ENCODE measurements around the gene CCDC197.

The CCDC197 gene

DNA sequence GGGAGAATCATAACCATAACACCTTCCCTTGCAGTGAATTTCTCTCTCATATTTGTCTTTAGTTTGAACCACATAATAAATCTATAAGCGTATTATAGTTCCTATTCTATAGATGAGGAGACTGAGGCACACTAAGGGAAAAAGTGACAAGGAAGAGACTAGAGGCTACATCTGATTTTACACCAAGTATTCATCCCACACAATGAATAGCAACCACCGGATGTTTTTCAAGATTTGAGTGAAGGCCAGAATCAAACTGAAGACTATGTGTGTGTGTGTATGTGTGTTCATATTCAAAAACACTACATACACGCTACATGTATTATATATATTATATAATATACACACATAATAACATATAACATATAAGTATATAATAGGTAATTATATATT is 25.5 kb upstream of the CCDC197 start:
- 0 out of 22 replicates have a peak, but pooled peaks cover 0 to 5% (median 0%) of the 10 kb centered on the region in 11 experiments for H4K20me1 ChIP-seq

GRCh38 chr14:93972618-93973205 is 24.4 kb upstream of the CCDC197 start:
- Histone ChIP-seq H3K9me3 (replicated peaks in 1 of 11) (peaks cover 0 to 5% (median 3%) of the 10 kb centered on the region in 11 experiments; a peak in 17 of 22 replicates), H3K9ac (no peak overlapping the region; a peak in 1 of 22 replicates), H4K20me1 (no peaks in the 10 kb centered on the region), H3K27me3 (peaks cover 0 to 28% (median 9%) of the 10 kb centered on the region in 11 experiments; a peak in 15 of 22 replicates), H3K4me2 (peak overlapping the region in 2 of 11 experiments; percentile 12 to 15; a peak in 3 of 22 replicates), H3K4me3 (no peak overlapping the region), H3K27ac (no peak overlapping the region), H3K4me1 (peaks cover 63 to 92% (median 80%) of the 10 kb centered on the region in 10 experiments), H3K36me3 (no peaks in the 10 kb centered on the region)
- no peak for TF ChIP-seq Cebpa-rat (IDR thresholded peaks at IDR 0.05)

More for the DNA sequence above, 25.5 kb upstream of the CCDC197 start:
- Histone ChIP-seq H3K9ac (0 out of 22 replicates have a peak overlapping the region, but pooled peaks of 1 of the 11 experiments have one; percentile 39), H3K4me1 (peaks cover 63 to 92% (median 80%) of the 10 kb centered on the region in 10 experiments), H3K9me3 (replicated peaks in 1 of 11) (no peaks in the 10 kb centered on the region), H3K27me3 (peaks cover 0 to 24% (median 9%) of the 10 kb centered on the region in 11 experiments; a peak in 12 of 22 replicates), H3K36me3 (no peaks in the 10 kb centered on the region), H3K27ac (no peak overlapping the region), H3K4me2 (peak overlapping the region; percentile 80 to 96 (median 89); a peak in 18 of 22 replicates), H3K4me3 (no peak overlapping the region)
- no peak for TF ChIP-seq Cebpa-rat (IDR thresholded peaks at IDR 0.05)

DNA sequence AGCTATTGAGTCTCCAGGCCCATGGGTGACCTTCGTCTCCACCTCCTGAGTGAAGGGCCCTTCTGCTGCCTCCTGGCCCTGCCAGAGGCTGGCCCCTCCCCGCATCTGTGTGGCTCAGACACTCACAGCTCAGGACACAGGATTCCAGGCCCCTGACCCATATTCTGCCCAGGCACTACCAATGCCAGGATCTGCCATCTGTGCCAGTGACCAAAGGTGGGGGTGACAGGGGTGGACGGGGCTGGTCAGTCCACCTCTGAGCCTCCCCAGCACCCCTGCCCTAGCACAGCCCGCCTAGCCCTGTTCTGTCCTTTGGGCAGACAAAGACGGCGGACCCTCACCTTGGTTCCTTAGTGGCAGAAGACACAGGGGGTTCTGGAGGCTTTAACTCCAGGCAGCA is 23.5 kb upstream of the CCDC197 start:
- Histone ChIP-seq H3K27ac (no peak overlapping the region), H3K4me2 (peak overlapping the region in 5 of 11 experiments; percentile 35 to 94 (median 85); a peak in 7 of 22 replicates), H3K9ac (no peak overlapping the region), H3K27me3 (peaks cover 0 to 30% (median 10%) of the 10 kb centered on the region in 11 experiments; a peak in 15 of 22 replicates), H3K36me3 (no peaks in the 10 kb centered on the region), H4K20me1 (no peaks in the 10 kb centered on the region), H3K4me1 (peaks cover 56 to 92% (median 80%) of the 10 kb centered on the region in 10 experiments), H3K9me3 (replicated peaks in 1 of 11) (peaks cover 0 to 11% (median 9%) of the 10 kb centered on the region in 11 experiments; a peak in 19 of 22 replicates), H3K4me3 (no peak overlapping the region)
- TF ChIP-seq Cebpa-rat (IDR thresholded peaks at IDR 0.05) = no peak

DNA sequence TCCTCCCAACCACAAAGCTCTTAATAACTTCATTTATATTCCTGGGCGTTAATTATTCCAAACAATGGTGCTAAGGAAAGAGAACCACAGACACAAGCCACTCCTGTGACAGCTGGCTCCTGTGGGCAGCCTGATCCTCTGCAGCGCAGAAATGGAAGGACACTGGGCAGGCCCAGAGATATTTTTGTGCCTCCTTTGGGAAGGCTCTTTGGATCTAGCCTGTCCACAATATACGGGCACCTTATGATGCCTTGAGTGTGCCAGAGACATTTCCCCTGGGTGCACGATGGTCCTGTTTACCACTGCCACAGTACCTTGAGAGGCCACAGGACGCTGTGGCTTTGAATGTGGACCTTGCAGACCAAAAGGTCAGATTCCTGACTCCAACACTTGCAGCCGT is 22.8 kb upstream of the CCDC197 start:
- Histone ChIP-seq H3K4me2 (peak overlapping the region in 9 of 11 experiments; percentile 83 to 94 (median 88); a peak in 19 of 22 replicates), H3K27ac (no peak overlapping the region), H4K20me1 (no peaks in the 10 kb centered on the region), H3K9me3 (replicated peaks in 1 of 11) (peaks cover 0 to 13% (median 9%) of the 10 kb centered on the region in 11 experiments; a peak in 19 of 22 replicates), H3K27me3 (peaks cover 0 to 34% (median 16%) of the 10 kb centered on the region in 11 experiments; a peak in 16 of 22 replicates), H3K4me1 (peaks cover 50 to 92% (median 79%) of the 10 kb centered on the region in 10 experiments), H3K4me3 (no peak overlapping the region), H3K9ac (no peak overlapping the region), H3K36me3 (no peaks in the 10 kb centered on the region)
- no peak for TF ChIP-seq Cebpa-rat (IDR thresholded peaks at IDR 0.05)

DNA sequence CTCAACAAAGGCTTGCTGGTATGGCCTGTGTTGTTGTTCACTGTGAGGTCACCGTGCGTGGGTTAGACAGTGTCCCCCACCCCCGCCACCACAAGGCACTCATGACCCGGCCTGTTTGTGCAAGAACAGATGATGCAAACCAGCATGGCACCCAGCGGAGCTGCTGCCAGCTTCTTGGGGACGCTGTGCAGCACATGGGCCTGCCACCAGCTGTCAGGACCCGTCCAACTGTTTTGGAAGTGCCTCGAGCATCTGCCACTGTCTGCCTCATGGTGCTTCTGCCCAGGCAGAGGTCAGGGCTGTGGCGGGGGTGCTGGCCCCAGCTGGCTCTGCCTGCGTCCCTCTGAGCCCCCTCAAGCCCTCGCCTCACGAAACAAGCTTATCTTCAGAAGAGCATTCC is 22.3 kb upstream of the CCDC197 start:
- H3K9me3 ChIP-seq (replicated peaks in 1 of 11) = peaks cover 0 to 13% (median 9%) of the 10 kb centered on the region in 11 experiments; a peak in 19 of 22 replicates
- no peaks in the 10 kb centered on the region for H3K36me3 ChIP-seq
- no peak for TF ChIP-seq Cebpa-rat (IDR thresholded peaks at IDR 0.05)
- H3K4me2 ChIP-seq = peak overlapping the region; percentile 78 to 94 (median 85); a peak in 21 of 22 replicates
- H3K27ac ChIP-seq = no peak overlapping the region
- H3K4me3 ChIP-seq = no peak overlapping the region
- H3K4me1 ChIP-seq = peaks cover 47 to 88% (median 74%) of the 10 kb centered on the region in 10 experiments
- H3K9ac ChIP-seq = no peak overlapping the region
- H4K20me1 ChIP-seq = no peaks in the 10 kb centered on the region
- H3K27me3 ChIP-seq = peaks cover 0 to 39% (median 21%) of the 10 kb centered on the region in 11 experiments; a peak in 17 of 22 replicates

DNA sequence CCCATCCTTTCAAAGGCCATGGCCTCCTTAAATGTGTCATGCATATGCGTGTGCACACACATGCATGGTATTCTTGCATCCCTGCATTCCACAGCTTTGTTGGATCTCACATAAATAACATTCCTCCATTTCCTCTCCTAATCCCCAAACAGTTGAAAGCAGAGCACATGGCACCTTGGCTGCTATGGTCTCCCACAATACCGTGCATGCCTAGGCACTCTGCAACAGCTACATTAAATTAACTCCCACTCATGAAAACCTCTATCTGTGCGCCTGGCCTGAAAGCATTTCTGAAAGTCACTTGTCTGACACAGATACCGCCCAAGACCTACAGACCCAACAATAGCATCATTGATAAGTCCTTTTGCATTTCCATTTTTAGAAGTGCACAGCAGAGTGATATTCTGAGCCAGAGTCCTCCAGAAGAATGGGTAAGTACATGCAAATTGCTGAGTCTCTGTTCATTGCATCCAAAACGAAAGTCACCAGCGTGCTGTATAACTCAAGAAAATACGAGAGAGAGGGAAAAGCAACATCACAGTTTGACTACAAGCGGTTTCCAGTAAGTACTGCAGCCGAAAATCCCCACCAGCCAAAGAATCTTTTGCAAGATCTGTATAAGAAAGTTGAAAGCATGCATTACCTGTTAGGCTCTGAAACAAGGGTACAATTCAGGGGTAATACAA is 21.2 kb upstream of the CCDC197 start:
- H4K20me1 ChIP-seq = no peaks in the 10 kb centered on the region
- H3K36me3 ChIP-seq = no peaks in the 10 kb centered on the region
- peak overlapping the region in 9 of 10 experiments; percentile 16 to 46 (median 40); a peak in 13 of 20 replicates for H3K4me3 ChIP-seq
- H3K27me3 ChIP-seq = peaks cover 4 to 50% (median 32%) of the 10 kb centered on the region in 11 experiments; a peak in 20 of 22 replicates
- H3K4me2 ChIP-seq = peak overlapping the region; percentile 78 to 94 (median 85)
- H3K9ac ChIP-seq = peak overlapping the region in 8 of 11 experiments; percentile 2 to 56 (median 28); a peak in 11 of 22 replicates
- peaks cover 38 to 77% (median 63%) of the 10 kb centered on the region in 10 experiments for H3K4me1 ChIP-seq
- TF ChIP-seq Cebpa-rat (IDR thresholded peaks at IDR 0.05) = no peak
- H3K9me3 ChIP-seq (replicated peaks in 1 of 11) = peaks cover 0 to 13% (median 9%) of the 10 kb centered on the region in 11 experiments; a peak in 19 of 22 replicates
- H3K27ac ChIP-seq = peak overlapping the region in 7 of 11 experiments; percentile 5 to 53 (median 17); a peak in 10 of 22 replicates

GRCh38 chr14:93976477-93977057 is 20.5 kb upstream of the CCDC197 start, which contains the start of gene ASB2:
Gene ASB2 (minus strand): TSS chr14:93976570. CDS start chr14:93964539, 12,031 bp downstream.
- peak within 1 kb of the TSS in 8 of 11 experiments; percentile 2 to 56 (median 28); a peak in 12 of 22 replicates for H3K9ac ChIP-seq
- H3K27me3 ChIP-seq = peaks cover 10 to 56% (median 38%) of the 10 kb centered on the region in 11 experiments; a peak in 20 of 22 replicates
- H3K4me2 ChIP-seq = peak within 1 kb of the TSS; percentile 78 to 94 (median 85)
- no peaks in the 10 kb centered on the region; a peak in 1 of 22 replicates for H4K20me1 ChIP-seq
- H3K36me3 ChIP-seq = no peaks in the 10 kb centered on the region
- TF ChIP-seq Cebpa-rat (IDR thresholded peaks at IDR 0.05) = peak in 3 of 11 experiments; percentile 46 to 72 (median 49); a peak in 4 of 22 replicates
- peaks cover 0 to 13% (median 9%) of the 10 kb centered on the region in 11 experiments; a peak in 19 of 22 replicates for H3K9me3 ChIP-seq (replicated peaks in 1 of 11)
- peak within 1 kb of the TSS in 9 of 10 experiments; percentile 16 to 46 (median 40); a peak in 16 of 20 replicates for H3K4me3 ChIP-seq
- peaks cover 33 to 71% (median 56%) of the 10 kb centered on the region in 10 experiments for H3K4me1 ChIP-seq
- H3K27ac ChIP-seq = peak within 1 kb of the TSS in 7 of 11 experiments; percentile 13 to 53 (median 26); a peak in 11 of 22 replicates

- Histone ChIP-seq H3K9ac (peak overlapping the region in 1 of 11 experiments; percentile 51; a peak in 2 of 22 replicates), H3K36me3 (no peaks in the 10 kb centered on the region), H3K27ac (peak overlapping the region in 6 of 11 experiments; percentile 6 to 53 (median 21); a peak in 5 of 22 replicates), H3K4me1 (peaks cover 33 to 67% (median 56%) of the 10 kb centered on the region in 10 experiments), H3K9me3 (replicated peaks in 1 of 11) (peaks cover 0 to 13% (median 9%) of the 10 kb centered on the region in 11 experiments; a peak in 19 of 22 replicates), H3K4me3 (peak overlapping the region in 6 of 10 experiments; percentile 17 to 46 (median 41); a peak in 8 of 20 replicates), H3K27me3 (peaks cover 10 to 62% (median 44%) of the 10 kb centered on the region in 11 experiments; a peak in 20 of 22 replicates), H4K20me1 (no peaks in the 10 kb centered on the region; a peak in 1 of 22 replicates), H3K4me2 (peak overlapping the region; percentile 78 to 94 (median 85))
- no peak for TF ChIP-seq Cebpa-rat (IDR thresholded peaks at IDR 0.05)
These were observed 19.9 kb upstream of the CCDC197 start for GRCh38 chr14:93977171-93977570.
